Adrenal gland (tissue), 5 donors: ENCODE data around the gene PTPRN.

Source experiments
- POLR2A ChIP-seq, 2 donors: fragments of 450-650 bp; IDR thresholded peaks; one replicate each; pipeline ENCODE4 v1.6.1; 2017; ENCODE audit warnings: antibody characterized with exemption in 2 of 2, mild to moderate bottlenecking in 2 of 2, moderate library complexity in 1 of 2
- TF ChIP-seq, protein P1 (sequence below), 6 experiments: fragments of 450-650 bp in 4 of 6; fragments of 200-600 bp in 2 of 6; sonication (generic) in 1 of 6; IDR thresholded peaks; 1 replicate in 5 of 6; 2 replicates in 1 of 6; pipeline versions ENCODE4 v1.5.1 to v1.8.0; 2016 to 2021; ENCODE audit warnings: antibody characterized with exemption in 6 of 6, mild to moderate bottlenecking in 2 of 6, moderate library complexity in 1 of 6
- donor health status: DM: no; HTN: no; CAD: no.

DNA sequence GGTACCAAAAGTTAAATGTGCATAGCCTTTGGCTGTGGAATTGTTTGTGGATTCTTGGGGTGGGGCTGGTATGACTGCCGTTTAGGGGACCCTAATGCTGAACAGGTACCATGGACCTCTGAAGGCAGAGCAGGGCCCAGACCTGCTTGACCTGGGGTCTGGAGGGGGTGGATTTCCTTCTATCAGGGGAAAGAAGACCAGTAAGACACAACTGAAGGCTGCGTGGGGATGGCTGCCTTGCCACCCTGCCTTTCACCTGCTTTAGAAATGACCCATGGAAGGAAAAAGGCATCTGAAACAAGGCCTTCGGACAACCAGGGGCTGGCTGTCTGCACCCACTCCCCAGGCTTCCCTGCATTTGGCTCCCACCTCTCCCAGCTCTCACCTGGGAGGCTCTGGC lies 41.0 kb upstream of the PTPRN start:
- no peak for TF ChIP-seq POLR2A (IDR thresholded peaks at IDR 0.05)
- TF ChIP-seq, protein P1, sequence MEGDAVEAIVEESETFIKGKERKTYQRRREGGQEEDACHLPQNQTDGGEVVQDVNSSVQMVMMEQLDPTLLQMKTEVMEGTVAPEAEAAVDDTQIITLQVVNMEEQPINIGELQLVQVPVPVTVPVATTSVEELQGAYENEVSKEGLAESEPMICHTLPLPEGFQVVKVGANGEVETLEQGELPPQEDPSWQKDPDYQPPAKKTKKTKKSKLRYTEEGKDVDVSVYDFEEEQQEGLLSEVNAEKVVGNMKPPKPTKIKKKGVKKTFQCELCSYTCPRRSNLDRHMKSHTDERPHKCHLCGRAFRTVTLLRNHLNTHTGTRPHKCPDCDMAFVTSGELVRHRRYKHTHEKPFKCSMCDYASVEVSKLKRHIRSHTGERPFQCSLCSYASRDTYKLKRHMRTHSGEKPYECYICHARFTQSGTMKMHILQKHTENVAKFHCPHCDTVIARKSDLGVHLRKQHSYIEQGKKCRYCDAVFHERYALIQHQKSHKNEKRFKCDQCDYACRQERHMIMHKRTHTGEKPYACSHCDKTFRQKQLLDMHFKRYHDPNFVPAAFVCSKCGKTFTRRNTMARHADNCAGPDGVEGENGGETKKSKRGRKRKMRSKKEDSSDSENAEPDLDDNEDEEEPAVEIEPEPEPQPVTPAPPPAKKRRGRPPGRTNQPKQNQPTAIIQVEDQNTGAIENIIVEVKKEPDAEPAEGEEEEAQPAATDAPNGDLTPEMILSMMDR (IDR thresholded peaks at IDR 0.05), result no peak
